MM.1S (cell line): Measurements from ENCODE around the gene RASGRF2.

ENCODE experiments used
- DNase-seq: peaks from one replicate; pipeline ENCODE4 v3.0.0-alpha.2; 2015
- H2AFZ ChIP-seq: fragments of 300-600 bp; sonication (generic); 2 replicates; pipeline ENCODE4 v1.6.0; 2016; ENCODE audit warnings: antibody characterized with exemption, low read length
- H3F3A ChIP-seq: fragments of 300-600 bp; sonication (generic); 2 replicates; pipeline ENCODE4 v1.6.1; 2016; ENCODE audit warnings: mild to moderate bottlenecking, antibody characterized with exemption, low read length, moderate library complexity, mixed read lengths; ENCODE audit not compliant: insufficient read depth
- H3K27ac ChIP-seq: fragments of 300-600 bp; sonication (generic); 2 replicates; pipeline ENCODE4 v1.5.1; 2016; ENCODE audit warnings: mild to moderate bottlenecking, low read length
- H3K27me3 ChIP-seq: fragments of 300-600 bp; sonication (generic); replicated peaks from 2 replicates; pipeline ENCODE4 v1.6.0; 2016; ENCODE audit warnings: low read length; ENCODE audit not compliant: insufficient read depth
- H3K36me3 ChIP-seq: fragments of 300-600 bp; sonication (generic); replicated peaks from 2 replicates; pipeline ENCODE4 v1.6.1; 2016; ENCODE audit warnings: mild to moderate bottlenecking, low read length, mixed read lengths; ENCODE audit not compliant: insufficient read depth
- H3K4me1 ChIP-seq: fragments of 300-600 bp; sonication (generic); 2 replicates; pipeline ENCODE4 v1.6.1; 2016; ENCODE audit warnings: low read length, mixed read lengths
- H3K4me2 ChIP-seq: fragments of 300-600 bp; sonication (generic); 2 replicates; pipeline ENCODE4 v1.6.0; 2016; ENCODE audit warnings: low read depth, low read length
- H3K4me3 ChIP-seq: fragments of 300-600 bp; sonication (generic); 2 replicates; pipeline ENCODE4 v1.5.1; 2016; ENCODE audit warnings: low read length, mixed read lengths
- H3K79me2 ChIP-seq: fragments of 300-600 bp; sonication (generic); 2 replicates; pipeline ENCODE4 v1.6.1; 2016; ENCODE audit warnings: mixed run types, low read length, mixed read lengths
- H3K9ac ChIP-seq: fragments of 300-600 bp; sonication (generic); 2 replicates; pipeline ENCODE4 v1.6.1; 2016; ENCODE audit warnings: low read length, mixed read lengths
- H3K9me2 ChIP-seq: fragments of 300-600 bp; sonication (generic); replicated peaks from 2 replicates; pipeline ENCODE4 v1.6.1; 2016; ENCODE audit warnings: mild to moderate bottlenecking, low read length, mixed read lengths; ENCODE audit not compliant: insufficient read depth
- H3K9me3 ChIP-seq: fragments of 300-600 bp; sonication (generic); replicated peaks from 2 replicates; pipeline ENCODE4 v1.6.1; 2016; ENCODE audit warnings: mild to moderate bottlenecking, low read length, mixed read lengths; ENCODE audit not compliant: insufficient read depth
- H4K20me1 ChIP-seq: fragments of 300-600 bp; sonication (generic); 2 replicates; pipeline ENCODE4 v1.6.1; 2016; ENCODE audit warnings: mild to moderate bottlenecking, low read length, moderate library complexity, mixed read lengths; ENCODE audit not compliant: insufficient read depth
- EZH2 ChIP-seq: fragments of 300-600 bp; sonication (generic); optimal IDR thresholded peaks from 2 replicates; pipeline ENCODE3; 2017; ENCODE audit warnings: low read depth, mild to moderate bottlenecking, antibody characterized with exemption, low read length, mixed read lengths
- EZH2phosphoT487 ChIP-seq: fragments of 300-600 bp; sonication (generic); IDR thresholded peaks from 2 replicates; pipeline ENCODE4 v1.6.1; 2018; ENCODE audit warnings: antibody characterized with exemption, low read length
- TF ChIP-seq, protein P1 (sequence below): fragments of 300-600 bp; sonication (generic); IDR thresholded peaks from 2 replicates; pipeline ENCODE4 v1.5.1; 2016; ENCODE audit warnings: antibody characterized with exemption, low read length, mixed read lengths

RASGRF2 gene

DNA sequence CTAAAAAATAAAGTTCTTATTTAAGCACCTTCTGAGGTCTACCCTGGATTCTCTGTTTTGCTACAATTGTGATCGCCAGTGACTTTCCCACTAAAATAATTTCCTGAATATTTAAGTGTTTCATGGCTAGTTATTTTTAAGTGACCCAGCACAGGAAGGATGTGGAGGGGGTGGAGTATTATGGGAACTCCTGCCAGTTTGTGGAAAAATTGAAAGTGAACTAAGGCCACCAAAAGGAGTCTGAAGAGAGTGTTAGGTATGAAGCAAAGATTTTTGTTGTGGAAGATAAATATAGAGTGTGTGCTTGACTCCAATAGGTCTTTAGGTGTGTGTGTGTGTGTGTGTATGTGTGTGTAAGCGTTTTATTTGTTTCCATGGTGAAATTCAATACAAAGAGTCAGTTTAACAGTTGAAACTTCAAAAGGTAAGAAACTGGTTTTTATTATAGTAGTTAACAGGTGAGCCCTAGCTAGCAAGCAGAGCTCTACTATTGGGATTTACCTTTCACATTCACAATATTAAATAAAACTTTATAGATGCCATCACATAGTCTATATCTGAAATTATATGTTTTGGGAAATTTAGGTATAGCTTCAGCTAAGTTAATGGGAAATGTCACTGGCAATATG is 25.6 kb downstream of the RASGRF2 start:
- no peaks in the 10 kb centered on the region for H3K4me1 ChIP-seq
- DNase-seq: no peak

DNA sequence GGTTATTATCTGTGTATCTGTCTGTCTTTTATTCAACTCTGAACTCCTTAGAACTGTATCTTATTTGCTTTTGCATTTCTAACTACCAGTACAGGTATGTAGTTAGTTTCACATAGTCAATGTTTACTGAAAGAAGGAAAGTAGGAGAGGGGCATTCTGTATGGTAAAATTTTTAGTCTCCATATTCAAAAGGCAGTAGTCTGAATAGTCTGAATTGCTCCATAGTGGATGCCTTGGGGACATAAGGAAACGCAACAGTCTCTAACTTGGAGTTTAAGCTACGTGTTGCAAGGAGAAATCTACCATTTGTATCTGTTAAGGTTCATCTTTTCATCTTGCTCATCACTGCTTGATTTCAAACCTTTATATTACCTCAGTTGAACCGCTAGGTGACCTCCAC is 26.2 kb downstream of the RASGRF2 start:
- no peaks in the 10 kb centered on the region for H3K36me3 ChIP-seq
- H3K9ac ChIP-seq: no peak overlapping the region
- H3K9me3 ChIP-seq: no peaks in the 10 kb centered on the region
- no peaks in the 10 kb centered on the region for H3K27me3 ChIP-seq
- DNase-seq: no peak
- TF ChIP-seq EZH2phosphoT487 (no peak), EZH2 (no peak)
- TF ChIP-seq, protein P1, sequence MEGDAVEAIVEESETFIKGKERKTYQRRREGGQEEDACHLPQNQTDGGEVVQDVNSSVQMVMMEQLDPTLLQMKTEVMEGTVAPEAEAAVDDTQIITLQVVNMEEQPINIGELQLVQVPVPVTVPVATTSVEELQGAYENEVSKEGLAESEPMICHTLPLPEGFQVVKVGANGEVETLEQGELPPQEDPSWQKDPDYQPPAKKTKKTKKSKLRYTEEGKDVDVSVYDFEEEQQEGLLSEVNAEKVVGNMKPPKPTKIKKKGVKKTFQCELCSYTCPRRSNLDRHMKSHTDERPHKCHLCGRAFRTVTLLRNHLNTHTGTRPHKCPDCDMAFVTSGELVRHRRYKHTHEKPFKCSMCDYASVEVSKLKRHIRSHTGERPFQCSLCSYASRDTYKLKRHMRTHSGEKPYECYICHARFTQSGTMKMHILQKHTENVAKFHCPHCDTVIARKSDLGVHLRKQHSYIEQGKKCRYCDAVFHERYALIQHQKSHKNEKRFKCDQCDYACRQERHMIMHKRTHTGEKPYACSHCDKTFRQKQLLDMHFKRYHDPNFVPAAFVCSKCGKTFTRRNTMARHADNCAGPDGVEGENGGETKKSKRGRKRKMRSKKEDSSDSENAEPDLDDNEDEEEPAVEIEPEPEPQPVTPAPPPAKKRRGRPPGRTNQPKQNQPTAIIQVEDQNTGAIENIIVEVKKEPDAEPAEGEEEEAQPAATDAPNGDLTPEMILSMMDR: no peak
- H4K20me1 ChIP-seq: no peaks in the 10 kb centered on the region
- H3K4me2 ChIP-seq: no peak overlapping the region
- H3F3A ChIP-seq: no peaks in the 10 kb centered on the region
- no peak overlapping the region for H3K4me3 ChIP-seq
- H3K4me1 ChIP-seq: no peaks in the 10 kb centered on the region
- H3K79me2 ChIP-seq: no peaks in the 10 kb centered on the region
- no peak overlapping the region for H2AFZ ChIP-seq
- H3K9me2 ChIP-seq: no peaks in the 10 kb centered on the region
- no peak overlapping the region for H3K27ac ChIP-seq

More for the DNA sequence above, 25.6 kb downstream of the RASGRF2 start:
- H3K9me3 ChIP-seq: no peaks in the 10 kb centered on the region
- no peak overlapping the region for H3K4me3 ChIP-seq
- no peaks in the 10 kb centered on the region for H3K27me3 ChIP-seq
- no peaks in the 10 kb centered on the region for H3K36me3 ChIP-seq
- H3K4me2 ChIP-seq: no peak overlapping the region
- H3K79me2 ChIP-seq: no peaks in the 10 kb centered on the region
- no peaks in the 10 kb centered on the region for H3K9me2 ChIP-seq
- H2AFZ ChIP-seq: no peak overlapping the region
- H3F3A ChIP-seq: no peaks in the 10 kb centered on the region
- no peak overlapping the region for H3K27ac ChIP-seq
- TF ChIP-seq, protein P1: no peak
- no peak for TF ChIP-seq EZH2phosphoT487
- TF ChIP-seq EZH2: no peak
- H4K20me1 ChIP-seq: no peaks in the 10 kb centered on the region
- no peak overlapping the region for H3K9ac ChIP-seq

DNA sequence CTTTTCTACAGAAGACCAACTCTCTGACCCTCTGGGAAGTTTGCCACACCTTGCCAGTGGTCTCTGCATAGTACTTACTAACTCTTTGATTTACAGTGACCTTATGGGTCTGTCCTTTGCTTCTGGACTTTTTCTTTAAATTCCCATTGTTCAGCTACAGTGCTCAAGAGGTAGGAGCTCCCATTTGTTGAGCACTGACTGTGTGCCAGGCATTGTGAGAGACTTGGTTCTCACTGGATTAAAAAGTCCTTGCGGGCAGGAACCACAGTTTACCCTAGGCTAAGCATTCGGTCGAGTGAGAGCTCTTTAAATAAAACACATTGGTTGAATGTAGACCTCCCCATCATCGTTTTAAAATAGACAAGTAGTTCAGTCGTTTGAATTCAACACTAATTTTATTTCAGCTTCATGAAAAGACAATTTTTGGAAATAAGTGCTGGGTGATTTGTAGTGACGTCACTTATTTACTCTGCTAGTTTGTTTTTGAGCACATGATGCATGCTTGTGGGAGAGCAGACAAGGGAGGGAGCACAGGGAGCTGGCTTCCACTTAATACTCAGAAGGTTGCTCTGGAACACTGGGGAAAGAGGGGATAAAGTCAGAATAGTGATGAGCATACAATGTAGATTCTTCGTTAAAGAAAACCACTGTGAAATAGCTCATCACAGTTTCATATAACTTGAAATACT is 27.1 kb downstream of the RASGRF2 start:
- H3K9ac ChIP-seq: no peak overlapping the region
- H3F3A ChIP-seq: no peaks in the 10 kb centered on the region
- H3K4me3 ChIP-seq: no peak overlapping the region
- no peaks in the 10 kb centered on the region for H3K27me3 ChIP-seq
- no peak overlapping the region for H3K4me2 ChIP-seq
- no peak overlapping the region for H2AFZ ChIP-seq
- H3K27ac ChIP-seq: no peak overlapping the region
- H4K20me1 ChIP-seq: no peaks in the 10 kb centered on the region
- H3K9me3 ChIP-seq: no peaks in the 10 kb centered on the region
- H3K4me1 ChIP-seq: no peaks in the 10 kb centered on the region
- H3K79me2 ChIP-seq: no peaks in the 10 kb centered on the region
- no peaks in the 10 kb centered on the region for H3K36me3 ChIP-seq
- no peaks in the 10 kb centered on the region for H3K9me2 ChIP-seq
- no peak for DNase-seq
- TF ChIP-seq EZH2phosphoT487: no peak
- no peak for TF ChIP-seq EZH2
- TF ChIP-seq, protein P1: no peak
